Measurements from ENCODE around the gene ST13. TPM values are rescaled to one million over a fixed set of nuclear protein-coding genes. Genes with fewer than 3 reads are reported as not detected.
A peak's percentile ranks its signal among the peaks of the same experiment; 100 is the strongest.

Gene ST13
- total and polyA plus RNA-seq, 9 of the 15 experiments (the other 6 are each of a cell fraction or from before 2014, with no cell fraction given) = 53.6 to 311 (median 195) TPM

- TF ChIP-seq VEZF1 (CRISPR knock-in tag; IDR thresholded peaks at IDR 0.05) (peak; percentile 81), EP400 (IDR thresholded peaks at IDR 0.05) (peak; percentile 85), PHTF2 (CRISPR knock-in tag; IDR thresholded peaks at IDR 0.05) (no peak), ZFP30 (CRISPR knock-in tag; IDR thresholded peaks at IDR 0.05; ENCODE audit: borderline replicate concordance) (no peak), ZNF24 (IDR thresholded peaks at IDR 0.05) (no peak), CBFA2T2 (conservative IDR thresholded peaks at IDR 0.05) (no peak), ETV6 (IDR thresholded peaks at IDR 0.05; ENCODE audit: borderline replicate concordance in 1 of 2, low read depth in 2 of 2, low read length in 1 of 2) (no peak), ETV6 (CRISPR knock-in tag; IDR thresholded peaks at IDR 0.05; ENCODE audit: borderline replicate concordance) (no peak), EWSR1 (IDR thresholded peaks at IDR 0.05; ENCODE audit: borderline replicate concordance, low read depth, partially characterized antibody) (no peak), NFIX (CRISPR knock-in tag; IDR thresholded peaks at IDR 0.05; ENCODE audit: low read depth) (no peak), CEBPZ (IDR thresholded peaks at IDR 0.05; ENCODE audit: borderline replicate concordance, low read depth, low read length) (no peak), SIRT6 (IDR thresholded peaks at IDR 0.05; ENCODE audit: low read depth, low read length) (no peak), ILF3 (IDR thresholded peaks at IDR 0.05; ENCODE audit: borderline replicate concordance) (no peak), ZNF408 (CRISPR knock-in tag; IDR thresholded peaks at IDR 0.05; ENCODE audit: low read depth) (no peak), ZNF217 (CRISPR knock-in tag; IDR thresholded peaks at IDR 0.05) (no peak), PTBP1 (IDR thresholded peaks at IDR 0.05; ENCODE audit: low read depth, low read length) (no peak), ZNF354B (CRISPR knock-in tag; IDR thresholded peaks at IDR 0.05) (no peak), MEF2D (tag; conservative IDR thresholded peaks at IDR 0.05; ENCODE audit: low read depth) (no peak), GABPA (tag; conservative IDR thresholded peaks at IDR 0.05; ENCODE audit: low read depth) (peak; percentile 95), ADNP (tag; IDR thresholded peaks at IDR 0.05) (no peak), KDM1A (IDR thresholded peaks at IDR 0.05) (no peak), CC2D1A (IDR thresholded peaks at IDR 0.05) (no peak), ZNF263 (CRISPR knock-in tag; IDR thresholded peaks at IDR 0.05; ENCODE audit: borderline replicate concordance) (peak; percentile 57; the same call in 1 of the 2 replicates), ZNF76 (CRISPR knock-in tag; IDR thresholded peaks at IDR 0.05; ENCODE audit: borderline replicate concordance) (no peak), PCBP1 (IDR thresholded peaks at IDR 0.05; ENCODE audit: low read depth, low read length, poor library complexity, severe bottlenecking) (no peak), FOXK1 (CRISPR knock-in tag; IDR thresholded peaks at IDR 0.05; ENCODE audit: borderline replicate concordance) (no peak)
These were observed at the start of gene ST13, which contains the start of gene XPNPEP3 (continued) for GRCh38 chr22:40856513-40857308.

All from K562 (cell line).